Measurements from ENCODE around the gene GALNT11. TPM values are rescaled to one million over a fixed set of nuclear protein-coding genes. Genes with fewer than 3 reads are reported as not detected.
A peak's percentile ranks its signal among the peaks of the same experiment; 100 is the strongest.

The GALNT11 gene
- total and polyA plus RNA-seq, 9 of the 15 experiments (the other 6 are each of a cell fraction or from before 2014, with no cell fraction given) = 8.2 to 59.5 (median 36.5) TPM

DNA sequence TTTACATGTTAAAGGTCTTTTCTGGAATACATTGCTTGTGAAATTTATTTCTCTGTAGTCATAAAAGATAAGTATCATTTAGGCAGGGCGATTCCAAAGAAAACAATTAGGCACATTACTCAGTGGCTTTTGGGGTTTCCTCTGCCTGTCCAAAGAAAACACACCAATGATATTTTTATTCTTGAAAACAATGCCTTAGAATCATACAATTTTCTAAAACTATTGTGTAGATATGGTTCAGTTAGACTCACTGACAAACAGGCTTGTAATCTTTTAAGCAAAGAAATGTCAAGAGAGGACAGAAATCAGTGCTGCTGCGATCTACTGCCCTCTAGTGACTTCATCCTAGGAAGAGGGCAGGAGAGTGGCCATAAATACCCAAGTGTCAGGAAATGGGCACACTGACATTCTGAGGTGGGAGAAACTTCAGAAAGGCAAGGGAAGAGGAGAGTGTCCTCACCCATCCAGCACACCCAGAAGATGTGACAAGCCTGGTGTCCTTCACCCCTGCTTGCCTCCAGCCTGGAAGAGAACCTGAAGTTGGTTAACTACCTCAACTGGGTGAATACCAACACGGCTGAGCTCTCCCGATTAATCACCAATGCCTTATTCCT, 120.5 kb downstream of the GALNT11 start (continued):
- TF ChIP-seq, protein P1, sequence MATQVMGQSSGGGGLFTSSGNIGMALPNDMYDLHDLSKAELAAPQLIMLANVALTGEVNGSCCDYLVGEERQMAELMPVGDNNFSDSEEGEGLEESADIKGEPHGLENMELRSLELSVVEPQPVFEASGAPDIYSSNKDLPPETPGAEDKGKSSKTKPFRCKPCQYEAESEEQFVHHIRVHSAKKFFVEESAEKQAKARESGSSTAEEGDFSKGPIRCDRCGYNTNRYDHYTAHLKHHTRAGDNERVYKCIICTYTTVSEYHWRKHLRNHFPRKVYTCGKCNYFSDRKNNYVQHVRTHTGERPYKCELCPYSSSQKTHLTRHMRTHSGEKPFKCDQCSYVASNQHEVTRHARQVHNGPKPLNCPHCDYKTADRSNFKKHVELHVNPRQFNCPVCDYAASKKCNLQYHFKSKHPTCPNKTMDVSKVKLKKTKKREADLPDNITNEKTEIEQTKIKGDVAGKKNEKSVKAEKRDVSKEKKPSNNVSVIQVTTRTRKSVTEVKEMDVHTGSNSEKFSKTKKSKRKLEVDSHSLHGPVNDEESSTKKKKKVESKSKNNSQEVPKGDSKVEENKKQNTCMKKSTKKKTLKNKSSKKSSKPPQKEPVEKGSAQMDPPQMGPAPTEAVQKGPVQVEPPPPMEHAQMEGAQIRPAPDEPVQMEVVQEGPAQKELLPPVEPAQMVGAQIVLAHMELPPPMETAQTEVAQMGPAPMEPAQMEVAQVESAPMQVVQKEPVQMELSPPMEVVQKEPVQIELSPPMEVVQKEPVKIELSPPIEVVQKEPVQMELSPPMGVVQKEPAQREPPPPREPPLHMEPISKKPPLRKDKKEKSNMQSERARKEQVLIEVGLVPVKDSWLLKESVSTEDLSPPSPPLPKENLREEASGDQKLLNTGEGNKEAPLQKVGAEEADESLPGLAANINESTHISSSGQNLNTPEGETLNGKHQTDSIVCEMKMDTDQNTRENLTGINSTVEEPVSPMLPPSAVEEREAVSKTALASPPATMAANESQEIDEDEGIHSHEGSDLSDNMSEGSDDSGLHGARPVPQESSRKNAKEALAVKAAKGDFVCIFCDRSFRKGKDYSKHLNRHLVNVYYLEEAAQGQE (IDR thresholded peaks at IDR 0.05; ENCODE audit: borderline replicate concordance) = peak; percentile 17; the same call in 1 of the 2 replicates
- TF ChIP-seq, protein P1 (CRISPR knock-in tag; IDR thresholded peaks at IDR 0.05; ENCODE audit: low read depth) = no peak
- peak in 1 of 2 experiments; percentile 45; a peak in 1 of 4 replicates for TF ChIP-seq RCOR1 (IDR thresholded peaks at IDR 0.05; ENCODE audit: borderline replicate concordance in 1 of 2, low read depth in 2 of 2, low read length in 2 of 2)
- TF ChIP-seq, protein P2, sequence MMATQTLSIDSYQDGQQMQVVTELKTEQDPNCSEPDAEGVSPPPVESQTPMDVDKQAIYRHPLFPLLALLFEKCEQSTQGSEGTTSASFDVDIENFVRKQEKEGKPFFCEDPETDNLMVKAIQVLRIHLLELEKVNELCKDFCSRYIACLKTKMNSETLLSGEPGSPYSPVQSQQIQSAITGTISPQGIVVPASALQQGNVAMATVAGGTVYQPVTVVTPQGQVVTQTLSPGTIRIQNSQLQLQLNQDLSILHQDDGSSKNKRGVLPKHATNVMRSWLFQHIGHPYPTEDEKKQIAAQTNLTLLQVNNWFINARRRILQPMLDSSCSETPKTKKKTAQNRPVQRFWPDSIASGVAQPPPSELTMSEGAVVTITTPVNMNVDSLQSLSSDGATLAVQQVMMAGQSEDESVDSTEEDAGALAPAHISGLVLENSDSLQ (IDR thresholded peaks at IDR 0.05) = peak; percentile 12; the same call in 1 of the 2 replicates
- no peak for TF ChIP-seq SMARCA4 (IDR thresholded peaks at IDR 0.05)
- TF ChIP-seq MEIS2 (IDR thresholded peaks at IDR 0.05; ENCODE audit: partially characterized antibody) = peak; percentile 43
- peak; percentile 14 to 59; a peak in 2 of 4 replicates for TF ChIP-seq RAD21 (CRISPR knock-in tag; conservative IDR thresholded peaks at IDR 0.05 in 1 of 2, IDR thresholded peaks at IDR 0.05 in 1 of 2)
- no peak for TF ChIP-seq ZNF436 (CRISPR knock-in tag; IDR thresholded peaks at IDR 0.05)
- TF ChIP-seq, protein P3, sequence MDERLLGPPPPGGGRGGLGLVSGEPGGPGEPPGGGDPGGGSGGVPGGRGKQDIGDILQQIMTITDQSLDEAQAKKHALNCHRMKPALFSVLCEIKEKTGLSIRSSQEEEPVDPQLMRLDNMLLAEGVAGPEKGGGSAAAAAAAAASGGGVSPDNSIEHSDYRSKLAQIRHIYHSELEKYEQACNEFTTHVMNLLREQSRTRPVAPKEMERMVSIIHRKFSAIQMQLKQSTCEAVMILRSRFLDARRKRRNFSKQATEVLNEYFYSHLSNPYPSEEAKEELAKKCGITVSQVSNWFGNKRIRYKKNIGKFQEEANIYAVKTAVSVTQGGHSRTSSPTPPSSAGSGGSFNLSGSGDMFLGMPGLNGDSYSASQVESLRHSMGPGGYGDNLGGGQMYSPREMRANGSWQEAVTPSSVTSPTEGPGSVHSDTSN (CRISPR knock-in tag; IDR thresholded peaks at IDR 0.05; ENCODE audit: low read depth) = no peak
- TF ChIP-seq, protein P3 (tag; conservative IDR thresholded peaks at IDR 0.05; ENCODE audit: low read depth) = 0 out of 2 replicates have a peak, but pooled peaks have one; percentile 17
- no peak for TF ChIP-seq ZNF778 (CRISPR knock-in tag; IDR thresholded peaks at IDR 0.05)
